Measurements from ENCODE around the gene KIAA1217.

DNA sequence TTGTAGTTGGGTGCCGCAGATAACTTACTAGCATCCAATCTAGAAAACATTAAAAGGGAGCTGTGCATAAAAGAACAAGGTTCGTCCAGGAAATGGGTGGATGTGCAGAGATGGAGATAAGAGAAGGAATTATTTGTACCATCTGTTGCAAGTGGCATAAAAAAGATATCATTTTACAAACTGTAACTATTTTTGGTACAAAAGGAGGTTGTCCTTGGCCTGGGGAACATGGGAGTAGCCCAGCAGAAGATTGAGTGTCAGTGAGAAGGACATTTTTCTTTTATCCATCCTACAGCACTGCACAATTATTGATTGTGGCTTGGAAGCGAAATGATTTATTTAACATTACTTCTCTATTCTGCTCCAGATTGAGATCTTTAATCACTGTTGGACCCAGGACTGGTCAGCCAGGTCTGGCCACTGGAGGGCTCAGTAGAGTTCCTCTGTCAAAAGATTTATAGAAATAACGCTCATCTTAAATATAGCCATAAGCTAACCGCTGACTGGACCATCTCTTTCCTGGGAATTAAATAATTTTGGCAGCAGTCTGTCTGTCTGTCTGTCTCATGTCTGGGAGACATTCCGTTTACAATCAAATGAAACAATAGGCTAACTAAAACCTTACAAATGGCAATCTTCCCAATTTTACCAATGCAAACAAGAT lies 254.1 kb downstream of the KIAA1217 start:
- TF ChIP-seq POLR2AphosphoS5 (IDR thresholded peaks at IDR 0.05; ENCODE audit: low read depth, low read length) = no peak
- TF ChIP-seq REST (IDR thresholded peaks at IDR 0.05; ENCODE audit: insufficient read depth in 1 of 2, low read depth in 2 of 2, low read length in 2 of 2) = no peak
- no peak for TF ChIP-seq SIN3A (IDR thresholded peaks at IDR 0.05; ENCODE audit: borderline replicate concordance, insufficient read depth, low read length)
- TF ChIP-seq TAF1 (IDR thresholded peaks at IDR 0.05; ENCODE audit: borderline replicate concordance, insufficient read depth, low read length) = no peak

All from PFSK-1 (cell line).